Upper lobe of right lung (tissue), 1 donor: ENCODE data around the gene STK10. TPM values are rescaled to one million over a fixed set of nuclear protein-coding genes. Genes with fewer than 3 reads are reported as not detected.

Source experiments
- ATAC-seq: fragments of 200-7000 bp; cut with Tn5 transposase; one replicate; pipeline ENCODE4 v1.9.1; 2020; ENCODE audit warnings: mild to moderate bottlenecking, moderate library complexity
- DNase-seq: peaks from one replicate; pipeline ENCODE4 v3.0.0-alpha.2; 2020
- H3K27ac ChIP-seq: fragments of 200-600 bp; one replicate; pipeline ENCODE4 v1.8.0; 2022
- H3K27me3 ChIP-seq: fragments of 200-600 bp; one replicate; pipeline ENCODE4 v1.8.0; 2022; ENCODE audit warnings: mild to moderate bottlenecking
- H3K36me3 ChIP-seq: fragments of 200-600 bp; one replicate; pipeline ENCODE4 v1.8.0; 2022
- H3K4me1 ChIP-seq: fragments of 200-600 bp; one replicate; pipeline ENCODE4 v1.8.0; 2022
- H3K4me3 ChIP-seq: fragments of 200-600 bp; one replicate; pipeline ENCODE4 v1.8.0; 2022; ENCODE audit warnings: mild to moderate bottlenecking
- H3K9me3 ChIP-seq: fragments of 200-600 bp; one replicate; pipeline ENCODE4 v1.8.0; 2022
- intact Hi-C: fragments of 100-400 bp; cut with DNase I; formaldehyde crosslinking; loops from one replicate; pipeline ENCODE4 v1.11.0; 2022
- total RNA-seq: library from RNA; stranded (reverse); fragmentation: NEBNext Ultra II Directional; extraction: Animal tissue kit (Norgen Biotek cat#: 25700); gene quantifications from one replicate; pipeline ENCODE4 v1.2.1, GENCODE V29; 2021
- TF ChIP-seq, protein P1 (sequence below): fragments of 200-600 bp; IDR thresholded peaks from one replicate; pipeline ENCODE4 v1.8.0; 2022; ENCODE audit warnings: antibody characterized with exemption
- donor health status: DM: no; HTN: yes; CAD: no; lungs with severe emphysema.

STK10 gene
- total RNA-seq, 1 donor from 2014 or later, result 56.9 TPM

DNA sequence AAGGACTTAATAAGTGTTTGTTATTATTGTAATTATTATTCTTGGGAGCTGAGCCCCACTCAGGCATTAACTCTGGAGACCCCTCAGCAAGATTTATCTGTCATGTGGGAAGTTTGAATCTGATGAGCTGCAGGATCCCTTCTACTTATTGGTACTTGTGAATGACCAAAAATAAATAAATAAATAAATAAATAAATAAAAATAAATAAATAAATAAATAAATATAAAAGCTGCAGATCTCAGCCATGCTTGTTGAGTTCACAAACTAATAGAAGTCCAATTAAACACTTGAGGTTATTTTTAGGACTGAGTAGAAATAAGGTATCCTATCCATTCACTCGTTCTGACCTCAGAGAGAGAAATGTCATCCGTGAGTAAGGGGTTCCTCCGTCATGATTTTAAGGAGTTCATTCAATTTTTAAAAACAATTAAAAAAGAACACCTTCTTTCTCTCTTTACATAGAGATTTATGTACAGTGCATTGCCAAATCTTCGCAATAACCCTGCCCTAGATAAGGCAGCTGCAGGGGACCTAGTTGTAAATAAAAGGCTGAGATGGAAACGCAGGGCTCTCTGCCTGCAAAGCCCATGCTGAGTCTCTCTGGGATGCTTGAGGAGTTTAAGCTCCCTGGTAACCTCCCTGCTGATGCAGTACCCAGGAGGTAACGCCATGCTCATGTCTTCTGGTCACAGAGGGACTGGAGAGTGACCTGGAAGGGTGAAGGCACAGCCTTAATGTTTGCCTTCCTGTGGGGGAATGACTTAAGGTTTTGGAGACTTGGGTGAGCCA, 7.2 kb upstream of the STK10 start:
- Histone ChIP-seq H3K4me1 (no peaks in the 10 kb centered on the region), H3K9me3 (no peaks in the 10 kb centered on the region), H3K4me3 (no peak overlapping the region), H3K27me3 (no peaks in the 10 kb centered on the region), H3K36me3 (no peaks in the 10 kb centered on the region), H3K27ac (no peak overlapping the region)
- intact Hi-C loops, result loop anchor here (5.0 kb wide), 1 partner anchor 88 kb away; no protein-coding TSS in a partner anchor
- ATAC-seq (no peak), DNase-seq (no peak)
- TF ChIP-seq, protein P1, sequence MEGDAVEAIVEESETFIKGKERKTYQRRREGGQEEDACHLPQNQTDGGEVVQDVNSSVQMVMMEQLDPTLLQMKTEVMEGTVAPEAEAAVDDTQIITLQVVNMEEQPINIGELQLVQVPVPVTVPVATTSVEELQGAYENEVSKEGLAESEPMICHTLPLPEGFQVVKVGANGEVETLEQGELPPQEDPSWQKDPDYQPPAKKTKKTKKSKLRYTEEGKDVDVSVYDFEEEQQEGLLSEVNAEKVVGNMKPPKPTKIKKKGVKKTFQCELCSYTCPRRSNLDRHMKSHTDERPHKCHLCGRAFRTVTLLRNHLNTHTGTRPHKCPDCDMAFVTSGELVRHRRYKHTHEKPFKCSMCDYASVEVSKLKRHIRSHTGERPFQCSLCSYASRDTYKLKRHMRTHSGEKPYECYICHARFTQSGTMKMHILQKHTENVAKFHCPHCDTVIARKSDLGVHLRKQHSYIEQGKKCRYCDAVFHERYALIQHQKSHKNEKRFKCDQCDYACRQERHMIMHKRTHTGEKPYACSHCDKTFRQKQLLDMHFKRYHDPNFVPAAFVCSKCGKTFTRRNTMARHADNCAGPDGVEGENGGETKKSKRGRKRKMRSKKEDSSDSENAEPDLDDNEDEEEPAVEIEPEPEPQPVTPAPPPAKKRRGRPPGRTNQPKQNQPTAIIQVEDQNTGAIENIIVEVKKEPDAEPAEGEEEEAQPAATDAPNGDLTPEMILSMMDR, result no peak

DNA sequence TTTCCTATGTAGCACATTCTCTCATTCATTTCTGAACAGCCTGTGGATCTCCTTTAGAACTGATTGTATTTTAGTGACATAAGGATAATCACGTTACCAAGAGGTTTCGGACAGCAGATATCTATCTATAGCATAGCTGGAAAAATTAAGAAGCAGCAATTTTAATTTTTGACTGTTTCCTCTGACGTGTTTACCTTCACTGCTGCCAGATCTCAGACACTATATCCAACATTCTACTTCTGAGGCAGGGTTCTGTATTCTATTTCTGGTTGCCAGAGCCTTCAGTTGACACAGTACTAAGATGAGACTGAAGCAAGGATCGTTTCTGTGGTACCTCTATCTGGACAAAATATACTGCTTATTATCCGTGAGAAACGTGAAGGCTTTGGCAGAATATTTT, 5.8 kb upstream of the STK10 start, which contains the start of gene EFCAB9:
TSS of gene EFCAB9 (plus strand) at position 301 of the 400 bp plus-strand sequence. CDS start at position 302, 1 bp downstream.
- ATAC-seq (no peak), DNase-seq (no peak)
- Histone ChIP-seq H3K27ac (no peak within 1 kb of the TSS), H3K36me3 (no peaks in the 10 kb centered on the region), H3K9me3 (no peaks in the 10 kb centered on the region), H3K4me1 (no peaks in the 10 kb centered on the region), H3K27me3 (no peaks in the 10 kb centered on the region), H3K4me3 (no peak within 1 kb of the TSS)
- intact Hi-C loops, result loop anchor here (5.0 kb wide), 1 partner anchor 87 kb away; no protein-coding TSS in a partner anchor
- TF ChIP-seq, protein P1, result no peak

- Histone ChIP-seq H3K4me3 (no peak overlapping the region), H3K27ac (no peak overlapping the region), H3K27me3 (no peaks in the 10 kb centered on the region), H3K36me3 (no peaks in the 10 kb centered on the region), H3K9me3 (no peaks in the 10 kb centered on the region), H3K4me1 (peaks cover 20% of the 10 kb centered on the region)
- TF ChIP-seq, protein P1, result no peak
- no peak for ATAC-seq
- no peak for DNase-seq
- intact Hi-C loops, result loop anchor here (5.0 kb wide), 1 partner anchor 82 kb away; no protein-coding TSS in a partner anchor
Measured at GRCh38 chr5:172189693-172190296, 1.8 kb upstream of the STK10 start.

DNA sequence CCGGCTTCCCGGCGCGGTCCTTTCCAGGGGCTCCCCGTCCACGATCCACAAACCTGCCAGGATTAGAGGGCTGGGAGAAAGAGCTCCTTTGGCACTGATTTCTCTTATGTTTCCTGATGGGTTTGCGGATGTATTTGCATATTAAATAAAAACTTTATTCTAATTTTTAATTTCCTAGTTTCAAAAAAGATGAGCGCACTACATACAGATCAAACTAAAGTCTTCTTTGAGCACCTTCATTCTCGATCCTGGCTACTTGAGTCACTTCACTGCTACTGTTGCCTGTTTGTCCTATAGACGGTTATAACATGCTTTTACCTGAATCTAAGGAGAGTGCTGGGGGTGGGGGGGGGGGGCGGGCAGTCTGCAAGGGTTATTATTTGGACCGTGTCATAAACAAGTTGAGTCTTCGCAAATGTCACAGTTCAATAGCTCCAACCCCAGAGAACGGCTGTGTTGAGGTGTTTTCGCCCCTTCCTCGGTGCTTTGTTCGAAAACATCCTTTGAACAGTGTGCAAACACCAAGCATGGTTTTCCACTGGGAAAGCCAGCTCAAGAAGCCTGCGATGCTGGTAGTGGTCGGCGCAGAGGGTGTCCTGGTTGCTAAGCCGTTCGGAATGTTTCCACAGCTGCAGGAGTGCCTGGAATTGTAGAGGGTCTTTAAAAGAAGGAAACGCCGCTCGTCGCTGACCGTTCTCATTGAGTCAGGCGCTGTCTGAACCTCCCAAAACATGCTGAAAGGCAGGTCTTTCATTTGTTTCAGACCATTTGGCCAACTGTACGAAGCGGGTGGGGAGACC, 1.1 kb upstream of the STK10 start:
- Histone ChIP-seq H3K4me3 (peak overlapping the region; percentile 95), H3K27ac (peak overlapping the region; percentile 82), H3K9me3 (no peaks in the 10 kb centered on the region), H3K4me1 (peaks cover 26% of the 10 kb centered on the region), H3K36me3 (no peaks in the 10 kb centered on the region), H3K27me3 (no peaks in the 10 kb centered on the region)
- ATAC-seq (no peak), DNase-seq (no peak)
- TF ChIP-seq, protein P1, result no peak
- intact Hi-C loops, result no loop called here
